ENCODE measurements around the gene RALY.

- peak; percentile 86 to 90 (median 88) for TF ChIP-seq CTCF (IDR thresholded peaks at IDR 0.05)
- no peak for TF ChIP-seq POLR2A (IDR thresholded peaks at IDR 0.05)
These were observed 135.9 kb downstream of the RALY start for GRCh38 chr20:34129518-34130162.

All from testis (tissue), 2 donors.